Measurements from ENCODE around the gene UGCG. TPM values are rescaled to one million over a fixed set of nuclear protein-coding genes. Genes with fewer than 3 reads are reported as not detected.

Gene UGCG
- total and polyA plus RNA-seq, 2 of the 8 experiments (the other 6 are each of a cell fraction or from before 2014, with no cell fraction given), result 14.9 to 34.0 TPM

GRCh38 chr9:111983484-111983908 is 86.9 kb downstream of the UGCG start (continued):
- TF ChIP-seq CHD7 (IDR thresholded peaks at IDR 0.05; ENCODE audit: insufficient replicate concordance, low read length), result no peak
- TF ChIP-seq RBBP5 (IDR thresholded peaks at IDR 0.05; ENCODE audit: borderline replicate concordance, low read depth, low read length), result no peak
- TF ChIP-seq JUN (IDR thresholded peaks at IDR 0.05; ENCODE audit: low read depth, low read length), result no peak
- TF ChIP-seq HDAC2 (IDR thresholded peaks at IDR 0.05; ENCODE audit: borderline replicate concordance in 1 of 2, low read depth in 2 of 2, low read length in 2 of 2), result no peak
- TF ChIP-seq BCL11A (IDR thresholded peaks at IDR 0.05; ENCODE audit: low read depth in 2 of 2, low read length in 2 of 2), result no peak
- TF ChIP-seq NRF1 (IDR thresholded peaks at IDR 0.05; ENCODE audit: low read depth, low read length), result no peak
- TF ChIP-seq SP2 (IDR thresholded peaks at IDR 0.05; ENCODE audit: low read length), result no peak
- no peak for TF ChIP-seq BRCA1 (IDR thresholded peaks at IDR 0.05; ENCODE audit: low read depth, low read length)
- TF ChIP-seq SP1 (IDR thresholded peaks at IDR 0.05; ENCODE audit: low read depth, low read length), result no peak
- no peak for TF ChIP-seq CHD2 (IDR thresholded peaks at IDR 0.05; ENCODE audit: low read length)
- TF ChIP-seq RAD21 (IDR thresholded peaks at IDR 0.05 in 1 of 2, conservative IDR thresholded peaks at IDR 0.05 in 1 of 2; ENCODE audit: low read depth in 2 of 2, low read length in 2 of 2), result no peak
- TF ChIP-seq POLR2A (IDR thresholded peaks at IDR 0.05; ENCODE audit: control extremely low read depth in 1 of 2, low read depth in 2 of 2, low read length in 2 of 2), result no peak
- TF ChIP-seq KDM5A (IDR thresholded peaks at IDR 0.05; ENCODE audit: low read length), result no peak

Measured in H1 (cell line).